Psoas muscle (tissue), 8 donors: ENCODE measurements around the gene CAGE1. TPM values are rescaled to one million over a fixed set of nuclear protein-coding genes. Genes with fewer than 3 reads are reported as not detected.
"Not testable (repeated sequence)": the region's sequence is repeated elsewhere in the genome, so short reads cannot be mapped to it uniquely, and the experiment has no call there.

Source experiments
- ATAC-seq, 4 donors: fragments of 200-7000 bp; cut with Tn5 transposase; one replicate each; pipeline ENCODE4 v1.9.1; 2020; ENCODE audit warnings: moderate library complexity in 3 of 4, mild to moderate bottlenecking in 2 of 4
- DNase-seq, 2 donors: peaks; one replicate each; pipeline ENCODE4 v3.0.0-alpha.2; 2020
- H3K27ac ChIP-seq: fragments of 200-600 bp; one replicate; pipeline ENCODE4 v1.8.0; 2022
- H3K27me3 ChIP-seq, 3 donors: fragments of 200-600 bp in 1 of 3; one replicate each; pipeline versions ENCODE4 v1.6.1 to v1.8.0; 2013 to 2022; ENCODE audit warnings: low read length in 2 of 3, mild to moderate bottlenecking in 2 of 3, moderate library complexity in 1 of 3; ENCODE audit not compliant: insufficient read depth in 3 of 3
- H3K36me3 ChIP-seq, 2 donors: fragments of 200-600 bp in 1 of 2; one replicate each; pipeline versions ENCODE4 v1.6.1 to v1.8.0; 2013 to 2022; ENCODE audit warnings: low read depth in 1 of 2, mild to moderate bottlenecking in 1 of 2, moderate library complexity in 1 of 2; ENCODE audit not compliant: insufficient read depth in 1 of 2
- H3K4me1 ChIP-seq: fragments of 200-600 bp; one replicate; pipeline ENCODE4 v1.8.0; 2022
- H3K4me3 ChIP-seq: fragments of 200-600 bp; one replicate; pipeline ENCODE4 v1.8.0; 2022; ENCODE audit warnings: mild to moderate bottlenecking
- H3K9me3 ChIP-seq: fragments of 200-600 bp; one replicate; pipeline ENCODE4 v1.8.0; 2022
- CTCF ChIP-seq: fragments of 200-600 bp; IDR thresholded peaks from one replicate; pipeline ENCODE4 v1.8.0; 2022; ENCODE audit warnings: antibody characterized with exemption
- WGBS, 3 donors: extraction: QIAGEN DNeasy Blood & Tissue Kit; methylation state at CpG; one replicate each; pipeline versions ENCODE4 v1.1.6 to v1.1.7; 2013; 5-methylcytosine and 5-hydroxymethylcytosine counted together
- intact Hi-C, 2 donors: fragments of 100-400 bp; cut with DNase I; formaldehyde crosslinking; loops; one replicate each; pipeline versions ENCODE4 v1.11.0 to v1.14.2; 2022
- polyA plus RNA-seq, 3 donors: library from polyadenylated mRNA; stranded (reverse); fragments of 200-250 nt; gene quantifications; one replicate each; pipeline ENCODE4 v1.2.3, GENCODE V29; 2013
- total RNA-seq, 4 donors: library from RNA; stranded (reverse); fragmentation: NEBNext Ultra II Directional in 2 of 4; extraction: Animal tissue kit (Norgen Biotek cat#: 25700) in 2 of 4; gene quantifications; one replicate each; pipeline versions ENCODE4 v1.2.1 to v1.2.4, GENCODE V29; 2021 to 2023
- donor health status: healthy with polysubstance abuse.
- donor health status: DM: no; HTN: no; CAD: no; lungs with moderate emphysema.
- donor health status: Bipolar disorder and iron deficiency.
- donor health status: healthy.
- donor health status: DM: yes; HTN: yes; CAD: no.
- donor health status: DM: no; HTN: no; CAD: no.
- donor health status: DM: no; HTN: no; CAD: no.
- donor health status: DM: yes; HTN: yes; CAD: no.

CAGE1 gene
- total and polyA plus RNA-seq, 7 donors, result 0.08 TPM; not detected in 6

GRCh38 chr6:7328243-7328642 lies 61.3 kb downstream of the CAGE1 start:
- Histone ChIP-seq H3K27ac (no peak overlapping the region), H3K36me3 (no peaks in the 10 kb centered on the region), H3K4me3 (no peak overlapping the region), H3K27me3 (no peaks in the 10 kb centered on the region), H3K4me1 (no peaks in the 10 kb centered on the region), H3K9me3 (no peaks in the 10 kb centered on the region)
- no peak for DNase-seq
- 48 to 86% (median 59%) methylated on average over 2 of the region's 2 CpGs for WGBS, 3 donors
- no peak for TF ChIP-seq CTCF
- no peak for ATAC-seq
- intact Hi-C loops, result no loop called here

- whole genome bisulfite sequencing, 3 donors, result 82 to 83% (median 82%) methylated on average over 3 of the region's 3 CpGs
- no peak for DNase-seq
Observed at GRCh38 chr6:7325750-7326149, 63.8 kb downstream of the CAGE1 start.

GRCh38 chr6:7324520-7324919 lies 65.0 kb downstream of the CAGE1 start:
- H3K9me3 ChIP-seq, result no peaks in the 10 kb centered on the region
- ATAC-seq (no peak), DNase-seq (no peak)
- WGBS, 3 donors, result 63 to 83% (median 70%) methylated on average over 7 of the region's 7 CpGs
- H3K4me1 ChIP-seq, result no peaks in the 10 kb centered on the region
- H3K27ac ChIP-seq, result no peak overlapping the region
- TF ChIP-seq CTCF, result no peak
- no peaks in the 10 kb centered on the region for H3K36me3 ChIP-seq
- no peak overlapping the region for H3K4me3 ChIP-seq
- no peaks in the 10 kb centered on the region for H3K27me3 ChIP-seq
- intact Hi-C loops, result no loop called here

More at GRCh38 chr6:7325750-7326149, 63.8 kb downstream of the CAGE1 start:
- Histone ChIP-seq H3K27me3 (no peaks in the 10 kb centered on the region), H3K36me3 (no peaks in the 10 kb centered on the region), H3K9me3 (no peaks in the 10 kb centered on the region), H3K4me3 (no peak overlapping the region), H3K4me1 (no peaks in the 10 kb centered on the region), H3K27ac (no peak overlapping the region)
- ATAC-seq, result no peak
- no peak for TF ChIP-seq CTCF
- intact Hi-C loops, result no loop called here

- H3K4me3 ChIP-seq, result no peak overlapping the region
- H3K27me3 ChIP-seq, result no peaks in the 10 kb centered on the region
- DNase-seq (no peak), ATAC-seq (no peak)
- no peaks in the 10 kb centered on the region for H3K9me3 ChIP-seq
- no peaks in the 10 kb centered on the region for H3K4me1 ChIP-seq
- TF ChIP-seq CTCF, result no peak
- H3K27ac ChIP-seq, result no peak overlapping the region
- intact Hi-C loops, result no loop called here
- no peaks in the 10 kb centered on the region for H3K36me3 ChIP-seq
Observed at GRCh38 chr6:7323074-7323473, 66.5 kb downstream of the CAGE1 start.

GRCh38 chr6:7321866-7322265 lies 67.7 kb downstream of the CAGE1 start:
- DNase-seq, intact Hi-C loops, H3K4me1 ChIP-seq, H3K36me3 ChIP-seq, H3K27me3 ChIP-seq, H3K9me3 ChIP-seq, H3K27ac ChIP-seq, H3K4me3 ChIP-seq, ATAC-seq: not testable (repeated sequence)
- 77 to 81% (median 78%) methylated on average over 6 of the region's 6 CpGs for WGBS, 3 donors

GRCh38 chr6:7319406-7319805 lies 70.1 kb downstream of the CAGE1 start:
- intact Hi-C loops, result loop anchor here in 1 of 2 donors (10.0 kb wide), 1 partner anchor 265 kb away; no protein-coding TSS in a partner anchor

More at GRCh38 chr6:7319406-7319805, 70.1 kb downstream of the CAGE1 start:
- not testable (repeated sequence) for H3K9me3 ChIP-seq, H3K36me3 ChIP-seq, ATAC-seq, H3K4me3 ChIP-seq, H3K27me3 ChIP-seq, DNase-seq, H3K27ac ChIP-seq, H3K4me1 ChIP-seq
- 92 to 98% (median 95%) methylated on average over 2 of the region's 2 CpGs for WGBS, 3 donors
